Liver (tissue), 3 donors: ENCODE measurements around the gene NQO2.

Experiments
- CTCF ChIP-seq: fragments of 150-350 bp; IDR thresholded peaks from 2 replicates; pipeline ENCODE4 v1.5.1; 2017; ENCODE audit warnings: improper control_type of control experiment, low read depth, low read length; ENCODE audit not compliant: missing input control
- MAX ChIP-seq: IDR thresholded peaks from 2 replicates; pipeline ENCODE4 v1.6.1; 2016; ENCODE audit warnings: antibody characterized with exemption
- RAD21 ChIP-seq, 2 donors: IDR thresholded peaks; 2 replicates each; pipeline ENCODE4 v1.6.1; 2016; ENCODE audit warnings: antibody characterized with exemption in 2 of 2, mild to moderate bottlenecking in 2 of 2
- SP1 ChIP-seq: IDR thresholded peaks from 2 replicates; pipeline ENCODE4 v1.6.1; 2018; ENCODE audit warnings: antibody characterized with exemption, mild to moderate bottlenecking
- donor health status: healthy.
- donor health status: healthy.

GRCh38 chr6:3023663-3024483 is 24.2 kb downstream of the NQO2 start:
- TF ChIP-seq CTCF = no peak
- TF ChIP-seq RAD21 (IDR thresholded peaks at IDR 0.05) = no peak
- TF ChIP-seq MAX = peak; percentile 72
- peak; percentile 45 for TF ChIP-seq SP1
